Measurements from ENCODE around the gene THSD8. TPM values are rescaled to one million over a fixed set of nuclear protein-coding genes. Genes with fewer than 3 reads are reported as not detected.
A peak's percentile ranks its signal among the peaks of the same experiment; 100 is the strongest.
"Not testable (repeated sequence)": the region's sequence is repeated elsewhere in the genome, so short reads cannot be mapped to it uniquely, and the experiment has no call there.

THSD8 gene
- total RNA-seq, 1 experiment from 2014 or later, result 45.8 TPM

- H2BK120ac ChIP-seq (ENCODE audit: low read depth, low read length, poor library complexity, severe bottlenecking); H3K79me2 ChIP-seq (ENCODE audit: insufficient read depth, low read length); H2BK12ac ChIP-seq (ENCODE audit: insufficient read length, low read depth, low read length); H2BK5ac ChIP-seq (ENCODE audit: insufficient read length, low read length); H3K4ac ChIP-seq (ENCODE audit: low read depth, low read length); H3K23ac ChIP-seq (ENCODE audit: insufficient read length, low read depth, low read length); H3K4me3 Mint-ChIP-seq; H3K27me3 Mint-ChIP-seq (ENCODE audit: low read depth); H3K56ac ChIP-seq (ENCODE audit: insufficient read length, low read depth, low read length); H3K4me2 ChIP-seq (ENCODE audit: insufficient read depth, insufficient read length, low read length); H3K79me1 ChIP-seq (ENCODE audit: insufficient read depth, low read depth, low read length, poor library complexity, severe bottlenecking); H3T11ph ChIP-seq (ENCODE audit: low read length); H3K14ac ChIP-seq (ENCODE audit: insufficient read depth, low read length); H4K5ac ChIP-seq (ENCODE audit: insufficient read length, low read depth, low read length); H3K23me2 ChIP-seq (ENCODE audit: insufficient read length, low read depth, low read length, poor library complexity, severe bottlenecking); H3K9ac ChIP-seq (ENCODE audit: extremely low read depth, insufficient read length, low read length); H3K9me3 Mint-ChIP-seq; H2BK20ac ChIP-seq (ENCODE audit: low read depth, low read length, poor library complexity, severe bottlenecking); H3K9me3 ChIP-seq (ENCODE audit: control insufficient read depth, low read depth, low read length); H3K4me1 ChIP-seq (ENCODE audit: insufficient read depth, low read length); H4K8ac ChIP-seq (replicated peaks; ENCODE audit: insufficient read length, low read depth, low read length); H2AFZ ChIP-seq (ENCODE audit: low read length); H3K27ac ChIP-seq (ENCODE audit: insufficient read length, low read depth, low read length); H2BK15ac ChIP-seq (ENCODE audit: low read depth, low read length); H4K91ac ChIP-seq (ENCODE audit: insufficient read length, low read depth, low read length); H3K18ac ChIP-seq (ENCODE audit: insufficient read length, low read depth, low read length); H3K4me1 Mint-ChIP-seq; DNase-seq; H3K27me3 ChIP-seq (ENCODE audit: insufficient read depth, low read length); H2AK5ac ChIP-seq (ENCODE audit: insufficient read length, low read length); H4K20me1 ChIP-seq (ENCODE audit: control insufficient read depth, insufficient read depth, insufficient read length): not testable (repeated sequence)
- WGBS (ENCODE audit: extremely low coverage, insufficient read length, low lambda C conversion rate), result no CpG with 5 or more reads among the region's 11 CpGs
- Mint-ChIP-seq H3K27ac (peak overlapping the region in 1 of 3 experiments; percentile 57; a peak in 1 of 7 replicates), H3K36me3 (ENCODE audit: insufficient read depth in 1 of 3, low read depth in 3 of 3) (peaks cover 17 to 28% (median 24%) of the 10 kb centered on the region in 3 experiments; a peak in 6 of 7 replicates)
These were observed 15.9 kb downstream of the THSD8 start for GRCh38 chr19:12817810-12818209.

All from H9 (cell line).